Lower leg skin (tissue), 4 donors: ENCODE data around the gene DBF4B. TPM values are rescaled to one million over a fixed set of nuclear protein-coding genes. Genes with fewer than 3 reads are reported as not detected.

Source experiments
- DNase-seq, 2 donors: peaks; one replicate each; pipeline ENCODE4 v3.0.0-alpha.2; 2019; ENCODE audit warnings: low spot score in 2 of 2
- H3K4me3 ChIP-seq: fragments of 200-600 bp; sonication (generic); 2 replicates; pipeline ENCODE4 v1.5.1; 2017; ENCODE audit warnings: mild to moderate bottlenecking, low read depth; ENCODE audit not compliant: poor library complexity, severe bottlenecking
- CTCF ChIP-seq, 3 donors: fragments of 450-650 bp; IDR thresholded peaks; one replicate each; pipeline ENCODE4 v1.5.1; 2016; ENCODE audit warnings: antibody characterized with exemption in 3 of 3, mild to moderate bottlenecking in 3 of 3, moderate library complexity in 2 of 3
- POLR2A ChIP-seq, 2 donors: fragments of 450-650 bp; IDR thresholded peaks; one replicate each; pipeline ENCODE4 v1.6.1; 2016 to 2017; ENCODE audit warnings: antibody characterized with exemption in 2 of 2, mild to moderate bottlenecking in 1 of 2, moderate library complexity in 1 of 2
- WGBS, 2 donors: methylation state at CpG; one replicate each; pipeline ENCODE4 v1.1.5; 2018; 5-methylcytosine and 5-hydroxymethylcytosine counted together
- intact Hi-C: fragments of 100-400 bp; cut with DNase I; formaldehyde crosslinking; loops from one replicate; pipeline ENCODE4 v1.15.0; 2023; ENCODE audit warnings: low total_unique reads
- total RNA-seq, 4 donors: library from RNA; depleted of rRNA; stranded (reverse); fragments of >200 nt; gene quantifications; one replicate each; pipeline ENCODE4 v1.1.0, GENCODE V29; 2016

DBF4B gene
- total RNA-seq, 4 donors from 2014 or later = 1.3 to 3.5 (median 2.1) TPM

GRCh38 chr17:44781551-44782325, 73.3 kb downstream of the DBF4B start:
- H3K4me3 ChIP-seq = no peak overlapping the region
- WGBS, 2 donors = 48 to 55% methylated on average over 15 to 17 of the region's 17 CpGs
- intact Hi-C loops = no loop called here
- DNase-seq = no peak
- TF ChIP-seq POLR2A (IDR thresholded peaks at IDR 0.05) = no peak

- no peak for DNase-seq
- H3K4me3 ChIP-seq = no peak overlapping the region
- WGBS, 2 donors = 61 to 67% methylated on average over 11 of the region's 11 CpGs
- TF ChIP-seq CTCF (IDR thresholded peaks at IDR 0.05) = no peak
- TF ChIP-seq POLR2A (IDR thresholded peaks at IDR 0.05) = no peak
- intact Hi-C loops = no loop called here
These were observed 73.9 kb downstream of the DBF4B start for GRCh38 chr17:44782326-44782850.

- no peak for DNase-seq
- WGBS, 2 donors = 86 to 97% methylated on average over 3 to 7 of the region's 7 CpGs
- H3K4me3 ChIP-seq = no peak overlapping the region
- intact Hi-C loops = no loop called here
- TF ChIP-seq POLR2A (IDR thresholded peaks at IDR 0.05) (no peak), CTCF (IDR thresholded peaks at IDR 0.05) (no peak)
These were observed 77.5 kb downstream of the DBF4B start for GRCh38 chr17:44785921-44786320.

GRCh38 chr17:44786551-44787081, 78.2 kb downstream of the DBF4B start:
- WGBS, 2 donors = 47 to 53% methylated on average over 15 to 16 of the region's 16 CpGs
- no peak for TF ChIP-seq POLR2A (IDR thresholded peaks at IDR 0.05)
- no peak for TF ChIP-seq CTCF (IDR thresholded peaks at IDR 0.05)
- no peak for DNase-seq
- H3K4me3 ChIP-seq = no peak overlapping the region
- intact Hi-C loops = no loop called here

- 77 to 79% methylated on average over 15 of the region's 15 CpGs for WGBS, 2 donors
- intact Hi-C loops = no loop called here
- TF ChIP-seq POLR2A (IDR thresholded peaks at IDR 0.05) (no peak), CTCF (IDR thresholded peaks at IDR 0.05) (no peak)
- DNase-seq = no peak
- no peak overlapping the region for H3K4me3 ChIP-seq
These were observed 78.9 kb downstream of the DBF4B start for GRCh38 chr17:44787271-44787940.

GRCh38 chr17:44788139-44788538, 79.7 kb downstream of the DBF4B start:
- 85 to 90% methylated on average over 7 of the region's 7 CpGs for WGBS, 2 donors
- H3K4me3 ChIP-seq = no peak overlapping the region
- no peak for DNase-seq
- TF ChIP-seq POLR2A (IDR thresholded peaks at IDR 0.05) (no peak), CTCF (IDR thresholded peaks at IDR 0.05) (no peak)
- intact Hi-C loops = no loop called here
